Thyroid gland (tissue), 4 donors: ENCODE data around the gene MCHR1.

Source experiments
- POLR2A ChIP-seq, 2 donors: fragments of 450-650 bp; IDR thresholded peaks; one replicate each; pipeline ENCODE4 v1.6.1; 2017; ENCODE audit warnings: antibody characterized with exemption in 2 of 2, mild to moderate bottlenecking in 2 of 2, moderate library complexity in 1 of 2
- TF ChIP-seq, protein P1 (sequence below), 6 experiments: fragments of 200-600 bp in 3 of 6; fragments of 450-650 bp in 3 of 6; sonication (generic) in 3 of 6; IDR thresholded peaks; one replicate each; pipeline ENCODE4 v1.5.1; 2016 to 2019; ENCODE audit warnings: antibody characterized with exemption in 6 of 6, mild to moderate bottlenecking in 2 of 6, inconsistent platforms in 1 of 6, moderate library complexity in 1 of 6

DNA sequence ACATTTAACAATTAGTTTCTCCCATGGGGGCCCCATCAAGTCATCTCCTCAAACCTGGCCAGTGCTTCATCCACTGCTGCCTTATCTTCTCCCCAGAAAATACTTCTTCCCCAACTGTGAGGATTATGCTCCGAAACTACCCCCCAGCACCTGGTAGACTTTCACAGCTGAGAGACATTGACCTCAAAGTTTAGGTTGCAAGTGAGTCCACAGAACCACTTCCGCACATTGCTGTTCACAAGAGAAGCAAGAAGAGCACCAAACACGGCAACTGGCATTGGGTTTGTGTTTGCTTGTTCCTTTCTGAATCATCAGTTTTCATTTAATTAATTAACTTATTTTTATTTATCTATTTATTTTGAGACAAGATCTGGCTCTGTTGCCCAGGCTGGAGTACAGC lies 6.1 kb downstream of the MCHR1 start:
- no peak for TF ChIP-seq POLR2A (IDR thresholded peaks at IDR 0.05)
- TF ChIP-seq, protein P1, sequence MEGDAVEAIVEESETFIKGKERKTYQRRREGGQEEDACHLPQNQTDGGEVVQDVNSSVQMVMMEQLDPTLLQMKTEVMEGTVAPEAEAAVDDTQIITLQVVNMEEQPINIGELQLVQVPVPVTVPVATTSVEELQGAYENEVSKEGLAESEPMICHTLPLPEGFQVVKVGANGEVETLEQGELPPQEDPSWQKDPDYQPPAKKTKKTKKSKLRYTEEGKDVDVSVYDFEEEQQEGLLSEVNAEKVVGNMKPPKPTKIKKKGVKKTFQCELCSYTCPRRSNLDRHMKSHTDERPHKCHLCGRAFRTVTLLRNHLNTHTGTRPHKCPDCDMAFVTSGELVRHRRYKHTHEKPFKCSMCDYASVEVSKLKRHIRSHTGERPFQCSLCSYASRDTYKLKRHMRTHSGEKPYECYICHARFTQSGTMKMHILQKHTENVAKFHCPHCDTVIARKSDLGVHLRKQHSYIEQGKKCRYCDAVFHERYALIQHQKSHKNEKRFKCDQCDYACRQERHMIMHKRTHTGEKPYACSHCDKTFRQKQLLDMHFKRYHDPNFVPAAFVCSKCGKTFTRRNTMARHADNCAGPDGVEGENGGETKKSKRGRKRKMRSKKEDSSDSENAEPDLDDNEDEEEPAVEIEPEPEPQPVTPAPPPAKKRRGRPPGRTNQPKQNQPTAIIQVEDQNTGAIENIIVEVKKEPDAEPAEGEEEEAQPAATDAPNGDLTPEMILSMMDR (IDR thresholded peaks at IDR 0.05), result no peak
